HT-29 (cell line): ENCODE results near the gene PNLIP. TPM values are rescaled to one million over a fixed set of nuclear protein-coding genes. Genes with fewer than 3 reads are reported as not detected.

Experiments
- DNase-seq: peaks from one replicate; pipeline ENCODE4 v3.0.0-alpha.2; 2015; ENCODE audit warnings: low spot score
- total RNA-seq: library from RNA; depleted of rRNA; stranded (reverse); fragments of >200 nt; shearing (Covaris generic); gene quantifications from 2 replicates; pipeline ENCODE4 v1.2.3, GENCODE V29; 2014

Gene PNLIP
- total RNA-seq, 1 experiment from 2014 or later: not detected

DNA sequence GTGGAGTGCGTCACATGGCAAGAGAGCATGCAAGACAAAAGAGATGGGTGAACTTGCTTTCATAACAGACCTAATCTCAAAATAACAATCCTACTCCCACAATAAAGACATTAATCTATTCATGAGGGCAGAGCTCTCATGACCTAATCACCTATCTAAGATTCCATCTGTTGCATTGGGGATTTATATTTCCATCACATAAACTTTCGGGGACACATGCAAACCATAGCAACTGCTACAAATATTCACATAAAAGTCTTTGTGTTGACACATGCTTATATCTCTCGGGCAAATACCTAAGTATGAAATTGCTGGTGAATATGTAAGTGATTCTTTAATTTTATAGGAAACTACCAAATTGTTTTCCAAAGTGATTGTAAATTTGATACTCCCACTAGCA is 29.1 kb downstream of the PNLIP start:
- no peak for DNase-seq

DNA sequence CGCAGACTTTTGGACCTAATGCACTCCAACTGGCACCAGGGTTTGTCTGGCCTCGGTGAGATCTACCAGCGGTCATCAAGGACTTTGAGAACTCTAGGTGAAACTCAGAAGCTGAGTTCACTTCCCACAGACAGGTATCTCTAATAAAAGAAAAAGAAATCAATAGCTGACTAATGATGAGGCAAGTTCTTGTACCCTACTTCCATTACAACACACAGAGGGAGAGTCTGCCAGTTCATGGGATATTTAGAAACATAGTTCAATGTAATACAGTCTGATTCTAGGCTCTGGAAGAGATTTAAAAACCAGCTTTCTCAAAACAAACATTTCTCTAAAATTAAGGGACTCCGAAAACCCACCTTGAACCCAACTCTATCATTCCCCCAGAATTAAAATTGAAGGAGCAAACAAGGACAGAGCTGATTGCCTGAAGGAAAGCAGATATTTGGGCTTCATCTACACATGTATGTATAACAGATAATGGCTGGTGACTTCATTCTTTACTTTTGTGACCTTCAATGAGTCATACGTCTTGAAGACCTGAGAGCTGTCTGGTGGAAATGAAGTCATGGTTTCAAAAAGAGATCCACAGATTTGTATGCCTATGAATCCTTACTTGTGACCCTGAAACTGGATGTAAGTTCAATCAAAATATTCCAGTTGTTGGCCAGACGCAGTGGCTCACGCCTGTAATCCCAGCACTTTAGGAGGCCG is 42.3 kb downstream of the PNLIP start:
- DNase-seq: no peak

DNA sequence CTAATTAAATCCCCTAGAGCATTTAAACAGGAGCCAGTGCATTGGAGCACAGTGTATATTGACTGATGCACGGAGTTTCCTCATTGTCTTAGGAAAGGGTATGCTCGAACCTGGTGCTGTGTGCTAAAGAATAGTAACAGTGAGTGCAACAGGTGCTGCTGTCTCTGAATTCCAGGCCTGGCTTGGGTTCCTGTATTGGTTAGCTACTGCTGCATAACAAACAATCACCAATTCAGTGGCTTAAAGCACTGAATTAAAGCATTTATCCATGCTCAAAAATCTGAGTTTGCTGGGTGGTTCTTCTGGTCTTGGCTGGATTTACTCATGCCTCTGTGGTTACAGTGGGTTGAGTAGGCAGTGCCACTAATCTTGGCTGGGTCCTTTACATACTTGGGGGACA is 43.3 kb downstream of the PNLIP start:
- DNase-seq: no peak

DNA sequence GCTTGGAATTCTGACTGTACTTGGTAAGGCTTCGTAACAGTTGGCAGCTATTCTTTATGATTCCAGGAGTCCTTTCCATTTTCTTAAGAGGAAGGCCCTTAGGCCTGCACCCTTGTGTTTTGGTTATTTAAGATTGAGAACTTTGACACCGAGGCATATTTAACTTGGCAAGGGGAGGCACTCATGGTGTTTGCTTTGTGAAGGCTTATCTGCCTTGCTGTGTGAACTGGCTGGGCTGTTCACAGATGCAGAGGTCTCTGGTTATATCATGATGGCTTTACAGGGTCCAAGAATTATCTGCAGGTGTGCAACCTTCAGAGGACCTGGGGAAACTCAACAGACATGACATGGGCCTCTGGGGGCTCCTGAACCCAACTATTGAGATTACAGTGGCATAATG is 44.2 kb downstream of the PNLIP start:
- DNase-seq: no peak

DNA sequence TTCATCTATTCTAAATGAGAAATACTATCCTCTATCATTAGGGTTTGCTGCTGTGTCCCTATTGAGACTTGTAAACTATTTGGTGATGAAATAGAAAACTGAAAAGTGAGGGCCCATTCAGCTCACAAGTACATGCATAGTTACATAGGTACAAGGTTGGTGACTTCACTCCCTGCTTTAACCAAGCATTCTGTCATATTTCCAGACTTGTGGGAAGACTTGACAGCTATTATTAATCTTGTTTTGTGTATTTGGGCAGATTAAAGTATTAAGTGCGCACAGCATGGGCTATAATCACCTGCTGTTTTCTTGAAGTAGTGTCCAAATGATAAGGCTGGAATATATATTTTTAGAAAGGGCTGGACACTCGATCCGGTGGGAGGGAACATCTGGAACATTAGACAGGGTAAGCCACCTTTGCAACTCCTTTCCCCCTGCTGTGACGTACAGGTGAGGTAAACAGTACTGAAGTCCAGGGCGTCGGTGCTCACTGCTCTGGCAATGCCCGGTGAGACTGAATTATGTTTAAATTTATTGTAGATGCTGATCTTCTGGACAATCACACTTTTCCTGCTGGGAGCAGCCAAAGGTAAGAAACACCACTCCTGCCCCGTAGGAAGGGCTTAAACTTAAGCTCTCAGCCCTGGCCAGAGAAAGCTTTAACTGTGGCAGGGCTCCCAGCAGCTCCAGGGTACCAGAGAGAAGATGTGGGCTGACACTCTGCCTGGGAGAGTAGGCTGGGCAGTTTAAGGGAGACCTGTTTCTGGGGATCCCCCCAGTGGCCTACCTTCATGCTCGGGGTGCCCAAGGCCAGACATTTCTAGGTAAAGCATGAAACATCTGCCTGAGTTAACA is 45.1 kb downstream of the PNLIP start, which contains the start of gene PNLIPRP1:
Gene PNLIPRP1 (plus strand): TSS at position 370 of the 855 bp plus-strand sequence. CDS start 171 bp downstream, at position 541.
- DNase-seq: no peak

DNA sequence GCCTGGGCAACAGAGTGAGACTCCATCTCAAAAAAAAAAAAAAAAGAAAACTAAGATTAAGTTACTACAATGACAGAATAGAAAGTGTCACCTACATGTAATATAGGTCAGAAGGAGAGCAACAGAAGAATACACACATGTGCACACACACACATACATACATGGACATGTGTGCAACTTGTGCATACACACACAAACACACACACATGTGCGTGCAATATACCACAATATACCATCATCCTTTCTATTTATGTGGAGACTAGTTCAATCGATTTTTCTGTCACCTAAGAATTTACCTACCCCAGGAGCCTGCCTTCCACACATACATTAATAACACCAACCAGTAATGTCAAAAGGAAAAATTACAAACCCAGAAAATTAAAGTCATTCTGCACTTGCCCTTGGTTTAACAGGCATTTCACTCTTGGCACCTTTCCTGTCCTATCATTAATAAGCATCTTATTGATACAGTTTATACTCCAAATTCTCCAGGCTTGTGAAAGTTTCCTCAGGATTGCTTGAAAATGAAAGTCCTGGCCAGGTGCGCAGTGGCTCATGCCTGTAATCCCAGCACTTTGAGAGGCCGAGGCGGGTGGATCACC is 47.5 kb downstream of the PNLIP start:
- no peak for DNase-seq

DNA sequence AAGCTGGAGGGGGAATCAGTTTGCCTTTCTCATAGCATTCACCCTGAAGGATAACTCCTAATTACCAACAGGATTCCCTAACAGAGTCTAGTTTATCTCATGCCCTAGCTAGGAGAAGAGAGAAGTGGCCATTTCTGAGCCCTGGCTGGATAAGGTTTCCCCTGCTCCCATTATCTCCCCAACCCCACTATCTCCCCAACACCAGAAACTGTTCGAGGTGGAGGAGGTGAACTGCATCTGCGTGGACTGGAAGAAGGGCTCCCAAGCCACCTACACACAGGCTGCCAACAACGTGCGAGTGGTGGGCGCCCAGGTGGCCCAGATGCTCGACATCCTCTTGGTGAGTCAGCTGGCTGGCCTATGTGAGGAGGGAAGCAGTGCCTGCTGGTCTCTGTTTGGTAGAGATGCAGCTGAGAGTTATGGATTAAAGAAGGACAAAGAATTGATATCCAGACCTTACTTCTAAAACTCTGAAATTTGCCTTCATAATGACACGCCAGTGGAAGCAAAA is 48.8 kb downstream of the PNLIP start:
- no peak for DNase-seq

DNA sequence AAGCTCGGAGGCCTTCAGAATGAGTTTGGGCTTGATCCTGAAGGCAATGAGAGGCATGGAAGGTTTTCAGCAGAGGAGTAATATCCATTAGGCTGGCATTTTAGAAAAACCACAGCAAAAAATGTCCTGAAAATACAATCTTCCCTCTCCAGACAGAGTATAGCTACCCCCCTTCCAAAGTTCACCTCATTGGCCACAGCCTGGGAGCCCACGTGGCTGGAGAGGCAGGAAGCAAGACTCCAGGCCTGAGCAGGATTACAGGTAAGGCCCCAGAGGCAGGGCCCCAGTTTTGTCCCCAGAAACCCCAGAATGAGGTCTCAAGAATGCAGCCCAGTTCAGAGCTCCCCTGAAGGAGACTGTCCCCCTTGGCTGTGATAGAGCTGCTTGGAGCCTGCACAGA is 50.3 kb downstream of the PNLIP start:
- no peak for DNase-seq

DNA sequence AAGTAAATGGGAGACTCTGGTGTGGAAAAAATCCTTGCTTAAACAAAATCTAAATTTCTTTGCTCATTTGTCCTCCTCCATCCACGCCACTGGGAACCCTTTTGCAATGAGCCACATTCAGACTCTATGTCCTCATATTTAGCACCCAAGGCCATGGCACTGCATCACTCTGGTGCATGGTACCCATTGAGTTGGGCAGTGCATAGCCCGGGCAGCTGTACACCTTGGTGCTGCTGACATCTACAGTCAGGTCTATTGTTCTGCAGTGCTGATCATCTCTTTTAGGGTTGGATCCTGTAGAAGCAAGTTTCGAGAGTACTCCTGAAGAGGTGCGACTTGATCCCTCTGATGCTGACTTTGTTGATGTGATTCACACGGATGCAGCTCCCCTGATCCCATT is 51.8 kb downstream of the PNLIP start:
- DNase-seq: no peak

DNA sequence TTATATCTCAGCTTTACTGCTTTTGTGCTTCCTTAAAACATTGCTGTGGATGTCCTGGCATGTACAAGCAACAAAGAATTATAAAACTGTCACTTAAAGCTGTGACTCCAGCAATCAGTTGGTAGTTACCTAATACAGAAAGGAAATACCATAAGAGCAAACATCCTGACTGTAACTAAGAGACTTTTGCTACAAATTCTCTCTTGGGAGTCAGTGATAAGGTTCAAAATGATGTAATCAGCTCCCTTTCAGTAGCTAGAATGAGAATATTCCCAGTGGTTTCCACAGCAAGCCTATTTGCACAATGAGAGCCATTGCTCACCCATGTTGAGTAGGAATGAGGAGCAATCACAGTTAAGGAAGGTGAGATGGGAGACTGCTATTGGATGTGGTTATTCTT is 52.6 kb downstream of the PNLIP start:
- no peak for DNase-seq

DNA sequence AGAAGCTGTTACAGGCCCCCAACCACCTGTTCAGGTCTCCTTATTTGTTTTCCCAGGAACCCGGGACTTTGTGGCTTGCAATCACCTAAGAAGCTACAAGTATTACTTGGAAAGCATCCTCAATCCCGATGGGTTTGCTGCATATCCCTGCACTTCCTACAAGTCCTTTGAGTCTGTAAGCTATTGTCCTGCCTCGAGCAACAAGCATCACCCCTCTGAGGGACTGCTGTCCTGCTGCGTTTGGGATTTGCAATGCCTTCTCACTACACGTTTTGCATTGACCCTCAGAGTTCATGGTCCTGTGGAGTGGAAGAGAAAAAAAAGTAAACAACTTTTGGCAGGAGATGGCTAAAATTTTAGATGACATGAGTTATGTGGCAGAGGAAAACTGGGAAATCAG is 54.3 kb downstream of the PNLIP start:
- no peak for DNase-seq

DNA sequence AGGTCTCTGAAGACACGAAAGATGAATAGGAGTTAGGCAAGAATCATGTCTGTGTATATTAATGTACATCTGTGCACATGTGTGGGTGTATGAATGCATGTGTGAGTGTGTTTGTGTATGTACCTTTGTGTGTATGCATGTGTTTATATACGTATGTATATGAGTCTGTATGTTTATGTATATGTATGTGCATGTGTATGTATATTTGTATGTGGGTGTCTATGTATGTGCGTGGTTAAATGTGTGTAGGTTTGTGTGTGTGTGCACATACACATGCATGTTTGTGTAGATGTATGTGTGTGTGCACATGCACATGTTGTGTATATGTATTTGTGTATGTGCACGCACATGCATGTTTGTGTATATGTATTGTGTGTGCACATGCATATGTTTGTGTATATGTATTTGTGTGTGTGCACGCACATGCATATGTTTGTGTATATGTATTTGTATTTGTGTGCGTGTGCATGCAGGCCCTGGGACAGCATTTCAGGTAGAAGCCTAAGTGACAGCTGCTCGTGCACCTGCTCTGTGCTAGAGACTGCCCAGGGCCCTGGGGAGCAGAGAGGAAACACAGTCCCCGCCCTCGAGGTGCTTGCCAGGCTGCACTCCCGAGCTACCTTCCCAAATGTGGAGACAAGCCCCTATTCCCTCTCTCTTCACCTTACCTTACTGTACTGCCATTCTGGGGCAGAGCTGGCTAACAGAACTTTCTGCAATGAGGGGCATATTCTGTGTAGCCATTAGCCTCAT is 57.1 kb downstream of the PNLIP start:
- DNase-seq: no peak

DNA sequence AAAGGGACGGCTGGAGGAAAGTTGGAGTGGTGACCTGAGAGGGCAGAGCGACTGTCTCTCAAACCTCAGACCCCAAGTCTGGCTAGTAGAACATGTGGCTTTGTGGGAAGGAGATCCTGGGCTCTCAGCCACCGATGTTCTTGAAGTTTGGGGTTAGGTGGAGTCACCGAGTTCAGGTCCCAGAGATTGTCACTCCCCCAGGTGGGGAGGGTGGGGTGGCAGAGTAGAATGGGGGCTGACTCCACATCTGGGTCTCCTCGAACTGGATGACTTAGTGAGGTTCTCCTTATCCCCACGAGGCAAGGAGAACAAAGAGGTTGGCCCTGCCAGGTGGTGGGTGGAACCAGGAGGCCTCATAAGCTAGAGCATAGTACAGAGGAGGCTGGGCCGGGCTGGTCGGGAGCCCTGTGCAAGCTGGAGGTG is 60.3 kb downstream of the PNLIP start:
- no peak for DNase-seq

DNA sequence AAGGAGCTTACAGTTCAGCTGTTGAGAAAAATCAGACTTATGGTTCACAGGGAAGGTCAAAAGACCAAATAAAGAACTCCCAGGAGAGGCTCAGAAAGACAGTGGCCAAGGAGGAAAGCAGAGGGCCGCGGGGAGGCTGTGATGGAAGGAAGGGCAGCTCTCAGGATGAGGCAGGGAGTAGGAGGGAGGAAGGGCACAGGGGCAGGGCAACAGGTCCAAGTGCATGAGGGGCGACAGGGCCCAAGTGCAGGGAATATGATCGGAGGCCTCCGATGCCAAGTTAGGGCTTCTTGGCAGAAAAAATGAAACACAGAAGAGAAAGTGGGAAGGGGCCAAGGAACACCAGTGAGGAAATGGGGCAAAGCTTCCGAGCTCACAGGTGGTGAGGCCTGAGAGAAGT is 61.6 kb downstream of the PNLIP start:
- no peak for DNase-seq

DNA sequence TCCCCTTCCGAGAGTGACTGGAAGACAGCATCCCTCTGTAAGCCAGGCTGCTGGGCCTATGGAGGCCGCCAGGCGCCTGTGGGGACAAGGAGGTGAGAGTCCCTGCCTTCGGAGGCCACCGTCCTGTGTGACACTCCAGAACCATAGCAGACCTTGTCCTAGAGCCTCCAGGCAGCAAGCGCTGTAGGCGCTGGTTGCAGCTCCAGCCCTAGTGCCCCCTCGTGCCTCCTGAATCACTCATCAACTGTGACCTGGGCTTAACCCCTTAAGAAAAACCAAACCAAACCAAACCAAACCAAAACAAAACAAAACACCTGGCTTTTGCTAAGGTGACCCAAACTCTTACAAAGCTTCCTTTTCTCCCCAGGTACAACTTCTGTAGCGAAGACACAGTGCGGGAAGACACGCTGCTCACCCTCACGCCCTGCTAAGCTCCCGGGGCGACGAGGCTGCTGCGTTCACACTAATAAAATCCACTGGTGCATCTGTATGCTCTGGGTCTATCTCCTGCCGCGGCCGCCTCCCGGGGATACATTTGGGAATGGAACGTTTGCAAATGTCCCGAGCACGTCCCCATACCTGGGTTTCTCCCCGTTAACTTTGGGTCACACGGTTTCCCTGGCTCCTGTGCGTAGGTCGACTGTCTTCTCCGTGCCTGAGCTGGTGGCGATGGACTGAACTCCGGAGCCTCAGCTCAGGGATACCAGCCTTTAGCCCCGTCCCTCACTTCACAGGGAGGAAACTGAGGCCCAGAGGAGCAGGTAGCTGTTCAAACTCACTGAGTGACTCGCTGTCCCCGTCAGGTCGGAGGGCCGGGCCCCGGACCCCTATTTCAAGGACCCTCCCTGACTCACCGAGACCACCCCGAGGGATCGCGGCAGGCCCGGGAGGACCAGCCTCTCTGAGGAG is 63.2 kb downstream of the PNLIP start:
- no peak for DNase-seq

DNA sequence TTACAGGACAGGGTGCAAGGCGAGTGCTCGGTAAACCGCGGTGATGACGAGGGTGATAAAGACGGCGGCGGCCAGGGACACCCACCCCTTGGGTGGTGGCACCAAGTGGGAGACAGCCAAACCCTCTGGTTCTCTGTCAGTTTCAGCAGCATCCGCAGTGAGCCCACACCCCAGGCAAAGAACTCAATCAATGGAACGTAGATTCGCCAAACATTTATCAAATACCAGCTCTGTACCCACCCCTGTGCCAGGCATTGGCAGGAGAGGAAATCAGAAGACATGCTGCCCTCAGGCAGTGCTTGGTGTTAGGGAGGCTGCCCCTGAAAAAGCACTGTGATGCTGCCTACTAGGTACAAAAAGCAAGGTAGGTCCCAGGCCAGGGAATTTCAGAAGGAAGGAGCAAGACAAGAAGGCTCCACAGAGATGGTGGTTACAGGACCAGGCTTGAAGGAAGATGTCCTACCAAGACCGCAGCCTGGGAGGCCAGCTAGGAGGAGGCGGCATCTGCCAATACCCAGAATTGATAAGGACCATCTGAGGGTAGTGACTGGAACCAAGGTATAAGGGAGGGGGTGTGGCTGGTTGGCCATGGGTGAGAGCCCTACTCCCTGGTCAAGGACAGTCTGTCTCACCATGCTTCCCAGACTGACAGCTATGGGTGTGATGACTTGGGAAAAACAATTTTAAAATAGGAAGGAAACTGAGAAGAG is 64.9 kb downstream of the PNLIP start:
- no peak for DNase-seq

DNA sequence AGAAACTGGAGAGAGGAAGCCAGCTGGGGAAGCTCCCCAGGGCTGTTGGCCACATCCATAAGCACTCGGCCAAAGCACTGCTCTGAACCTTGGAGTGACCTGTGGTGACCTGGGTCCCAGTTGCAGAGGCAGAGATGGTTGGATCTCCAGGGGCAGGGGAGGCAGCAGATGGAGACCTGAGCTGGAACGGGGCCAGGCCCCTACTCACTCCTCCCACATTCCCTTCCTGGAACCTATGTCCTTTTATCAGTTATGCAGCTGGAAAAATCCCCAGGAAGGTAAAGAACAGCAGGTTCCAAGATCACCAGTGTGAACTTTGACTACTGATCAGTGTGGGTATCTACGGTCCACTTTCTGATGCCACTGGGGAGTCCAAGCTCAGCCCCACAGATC is 65.4 kb downstream of the PNLIP start:
- DNase-seq: no peak

DNA sequence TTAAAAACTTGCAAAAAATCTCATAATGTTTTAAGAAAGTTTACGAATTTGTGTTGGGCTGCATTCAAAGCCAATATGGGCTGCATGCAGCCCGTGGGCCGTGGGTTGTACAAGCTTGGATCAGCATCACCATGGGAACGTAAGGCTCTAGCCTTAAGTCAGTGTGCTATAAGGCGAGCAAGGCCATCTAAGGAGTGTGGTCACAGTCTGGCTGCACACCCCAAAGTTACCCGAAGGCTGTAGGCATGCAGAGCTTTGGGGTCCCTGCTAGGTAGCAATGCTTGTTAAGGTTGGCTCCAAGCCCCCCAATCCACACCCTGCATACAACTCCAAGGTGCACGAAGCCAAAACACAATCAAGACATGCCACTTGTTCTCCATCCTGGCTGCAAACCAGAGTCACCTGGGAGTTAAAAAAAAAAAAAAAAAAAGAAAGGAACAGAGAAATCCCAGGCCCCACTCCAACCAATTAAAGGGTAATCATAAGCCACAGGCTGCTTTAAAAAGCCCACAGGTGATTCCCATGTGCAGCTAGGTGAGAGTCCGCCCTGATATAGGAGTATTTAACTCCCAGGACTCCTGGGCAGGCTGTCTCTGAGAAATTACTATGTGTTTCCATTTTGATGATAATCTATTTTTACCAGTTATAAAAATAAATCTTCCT is 66.5 kb downstream of the PNLIP start:
- no peak for DNase-seq

DNA sequence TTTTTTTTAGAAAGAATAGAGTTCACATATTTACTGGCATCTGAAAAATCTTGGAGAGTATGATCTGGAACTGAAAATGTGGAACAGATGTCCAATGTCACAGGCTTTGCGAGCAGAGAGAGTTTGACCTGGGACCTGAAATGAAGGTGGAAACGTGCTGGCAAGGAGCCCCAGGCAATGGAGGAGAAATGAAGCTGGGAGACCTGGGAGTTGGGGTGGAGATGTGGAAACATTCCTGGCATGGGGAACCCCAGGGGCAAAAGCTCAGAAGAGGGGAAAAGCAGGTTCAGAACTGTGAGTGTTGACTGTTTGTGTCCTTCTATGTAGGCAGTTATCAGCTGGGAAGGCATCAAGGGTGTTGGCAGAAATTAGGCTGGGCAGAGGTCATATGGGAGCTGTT is 67.7 kb downstream of the PNLIP start:
- no peak for DNase-seq
